ENCODE data around the gene SYT2.

The SYT2 gene

DNA sequence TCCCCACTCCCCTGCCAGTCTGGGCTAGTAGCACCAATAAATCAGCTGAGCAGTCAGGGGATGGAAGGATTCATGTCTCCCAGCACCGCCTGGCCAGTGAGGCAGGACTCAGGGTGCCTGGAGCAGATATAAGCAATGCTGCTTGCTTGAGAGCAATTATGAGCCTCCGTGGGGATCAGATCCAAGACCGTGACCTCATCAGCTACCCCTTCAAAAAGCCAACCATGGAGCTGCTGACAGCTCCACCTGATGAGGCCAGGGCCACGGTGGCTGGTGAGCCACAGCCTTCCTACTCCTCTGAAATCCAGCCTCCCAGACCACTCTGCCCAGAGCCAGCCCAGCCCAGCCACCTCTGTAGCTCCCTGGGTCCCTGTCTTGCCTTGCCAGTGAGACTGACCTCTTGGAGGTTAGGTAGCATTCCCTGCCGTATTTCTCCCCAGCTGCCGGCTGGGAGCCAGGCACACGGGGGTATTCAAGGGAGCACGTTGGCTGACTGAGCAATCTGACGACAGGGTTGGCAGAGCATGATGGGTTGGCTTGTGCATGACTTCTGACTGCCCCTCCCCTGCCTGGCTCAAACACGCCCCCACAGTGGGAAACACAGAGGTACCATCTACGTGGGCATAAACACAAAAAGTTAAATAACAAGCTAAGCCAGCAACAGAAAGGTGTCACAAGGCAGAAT lies 28.4 kb downstream of the SYT2 start:
- TF ChIP-seq, protein P1, sequence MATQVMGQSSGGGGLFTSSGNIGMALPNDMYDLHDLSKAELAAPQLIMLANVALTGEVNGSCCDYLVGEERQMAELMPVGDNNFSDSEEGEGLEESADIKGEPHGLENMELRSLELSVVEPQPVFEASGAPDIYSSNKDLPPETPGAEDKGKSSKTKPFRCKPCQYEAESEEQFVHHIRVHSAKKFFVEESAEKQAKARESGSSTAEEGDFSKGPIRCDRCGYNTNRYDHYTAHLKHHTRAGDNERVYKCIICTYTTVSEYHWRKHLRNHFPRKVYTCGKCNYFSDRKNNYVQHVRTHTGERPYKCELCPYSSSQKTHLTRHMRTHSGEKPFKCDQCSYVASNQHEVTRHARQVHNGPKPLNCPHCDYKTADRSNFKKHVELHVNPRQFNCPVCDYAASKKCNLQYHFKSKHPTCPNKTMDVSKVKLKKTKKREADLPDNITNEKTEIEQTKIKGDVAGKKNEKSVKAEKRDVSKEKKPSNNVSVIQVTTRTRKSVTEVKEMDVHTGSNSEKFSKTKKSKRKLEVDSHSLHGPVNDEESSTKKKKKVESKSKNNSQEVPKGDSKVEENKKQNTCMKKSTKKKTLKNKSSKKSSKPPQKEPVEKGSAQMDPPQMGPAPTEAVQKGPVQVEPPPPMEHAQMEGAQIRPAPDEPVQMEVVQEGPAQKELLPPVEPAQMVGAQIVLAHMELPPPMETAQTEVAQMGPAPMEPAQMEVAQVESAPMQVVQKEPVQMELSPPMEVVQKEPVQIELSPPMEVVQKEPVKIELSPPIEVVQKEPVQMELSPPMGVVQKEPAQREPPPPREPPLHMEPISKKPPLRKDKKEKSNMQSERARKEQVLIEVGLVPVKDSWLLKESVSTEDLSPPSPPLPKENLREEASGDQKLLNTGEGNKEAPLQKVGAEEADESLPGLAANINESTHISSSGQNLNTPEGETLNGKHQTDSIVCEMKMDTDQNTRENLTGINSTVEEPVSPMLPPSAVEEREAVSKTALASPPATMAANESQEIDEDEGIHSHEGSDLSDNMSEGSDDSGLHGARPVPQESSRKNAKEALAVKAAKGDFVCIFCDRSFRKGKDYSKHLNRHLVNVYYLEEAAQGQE (IDR thresholded peaks at IDR 0.05; ENCODE audit: insufficient read depth in 1 of 2, low read depth in 2 of 2, low read length in 2 of 2) = no peak
- TF ChIP-seq TAF1 (IDR thresholded peaks at IDR 0.05; ENCODE audit: borderline replicate concordance, insufficient read depth, low read length) (no peak), FOXP2 (optimal IDR thresholded peaks at IDR 0.05; ENCODE audit: borderline replicate concordance, extremely low read depth, extremely low read length, insufficient read depth) (no peak), SIN3A (IDR thresholded peaks at IDR 0.05; ENCODE audit: borderline replicate concordance, insufficient read depth, low read length) (no peak), POLR2AphosphoS5 (IDR thresholded peaks at IDR 0.05; ENCODE audit: low read depth, low read length) (no peak)

DNA sequence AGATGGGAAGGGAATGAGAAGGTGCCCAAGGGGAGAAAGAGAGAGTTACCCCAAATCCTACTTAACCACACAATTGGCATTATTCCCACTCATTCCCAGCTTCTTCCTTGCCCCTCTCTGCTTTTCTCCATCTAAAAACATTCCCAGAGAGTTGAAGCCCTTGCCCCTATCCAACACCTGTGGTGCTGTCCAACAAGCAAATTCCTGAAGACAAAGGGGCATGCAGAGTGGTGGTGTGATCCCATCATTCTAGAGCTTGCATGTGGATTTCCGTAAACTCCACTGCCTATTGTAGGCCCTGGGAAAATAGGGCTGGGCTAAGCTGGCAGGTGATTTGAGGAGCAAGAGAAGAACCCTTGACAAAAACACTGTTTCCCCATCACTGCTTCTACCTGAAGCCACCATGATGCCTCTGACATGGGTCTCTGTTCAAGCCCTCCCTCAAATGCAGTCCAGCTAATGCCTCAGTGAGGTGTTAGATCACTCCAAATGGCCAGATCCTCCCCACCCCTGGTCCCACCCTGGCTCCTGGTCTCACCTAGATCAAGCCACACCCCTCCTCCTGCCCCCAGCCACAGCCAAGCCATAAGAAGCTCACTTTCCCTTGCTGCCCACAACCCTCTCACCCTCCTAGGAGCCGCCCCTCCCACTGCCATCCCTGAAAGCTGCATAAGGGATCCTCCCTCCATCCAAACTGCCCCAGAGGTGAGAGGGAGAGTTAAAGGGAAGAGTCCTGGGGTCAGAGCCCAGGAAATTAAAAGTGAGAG lies 29.5 kb downstream of the SYT2 start:
- TF ChIP-seq TAF1 (IDR thresholded peaks at IDR 0.05; ENCODE audit: borderline replicate concordance, insufficient read depth, low read length) = no peak
- TF ChIP-seq, protein P1 (IDR thresholded peaks at IDR 0.05; ENCODE audit: insufficient read depth in 1 of 2, low read depth in 2 of 2, low read length in 2 of 2) = peak; percentile 57 to 90; a peak in 3 of 4 replicates

DNA sequence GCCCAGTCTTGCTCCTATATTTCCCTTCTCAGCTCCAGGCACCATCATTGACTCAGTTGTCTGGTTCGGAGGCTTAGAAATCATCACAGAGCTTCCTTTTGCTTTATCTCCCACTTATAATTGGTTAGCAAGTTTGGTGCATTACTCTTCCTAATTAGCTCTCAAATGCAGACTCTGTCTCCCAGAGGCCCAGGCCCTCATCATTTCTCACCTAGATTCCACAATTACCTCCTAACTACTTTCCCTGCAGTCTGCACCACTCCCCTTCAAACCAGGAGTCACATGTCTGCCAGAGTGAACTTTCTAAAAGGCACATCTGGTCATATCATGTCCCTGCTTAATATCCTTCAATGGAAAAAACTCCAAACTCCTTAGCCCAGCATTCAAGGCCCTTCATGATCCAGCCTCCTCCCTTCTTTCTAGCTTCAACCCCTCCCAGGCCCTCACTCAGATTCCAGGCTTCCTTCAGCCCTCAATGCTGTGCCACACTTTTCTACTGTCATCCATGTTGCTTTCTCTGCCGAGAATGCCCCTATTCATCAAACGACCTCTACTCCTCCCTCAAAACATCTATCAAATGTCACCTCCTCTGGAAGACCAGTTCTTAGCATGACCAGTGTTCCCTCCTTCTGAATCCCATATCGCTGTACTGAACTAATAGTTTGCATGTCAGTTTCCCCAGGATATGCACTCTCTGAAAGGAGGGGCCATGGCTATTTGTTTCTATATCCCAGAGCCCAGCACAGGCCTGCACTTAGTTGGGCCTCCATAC lies 30.7 kb downstream of the SYT2 start:
- TF ChIP-seq POLR2AphosphoS5 (IDR thresholded peaks at IDR 0.05; ENCODE audit: low read depth, low read length) = no peak
- TF ChIP-seq FOXP2 (optimal IDR thresholded peaks at IDR 0.05; ENCODE audit: borderline replicate concordance, extremely low read depth, extremely low read length, insufficient read depth) = no peak
- TF ChIP-seq TAF1 (IDR thresholded peaks at IDR 0.05; ENCODE audit: borderline replicate concordance, insufficient read depth, low read length) = no peak
- no peak for TF ChIP-seq SIN3A (IDR thresholded peaks at IDR 0.05; ENCODE audit: borderline replicate concordance, insufficient read depth, low read length)
- TF ChIP-seq, protein P1 (IDR thresholded peaks at IDR 0.05; ENCODE audit: insufficient read depth in 1 of 2, low read depth in 2 of 2, low read length in 2 of 2) = no peak

DNA sequence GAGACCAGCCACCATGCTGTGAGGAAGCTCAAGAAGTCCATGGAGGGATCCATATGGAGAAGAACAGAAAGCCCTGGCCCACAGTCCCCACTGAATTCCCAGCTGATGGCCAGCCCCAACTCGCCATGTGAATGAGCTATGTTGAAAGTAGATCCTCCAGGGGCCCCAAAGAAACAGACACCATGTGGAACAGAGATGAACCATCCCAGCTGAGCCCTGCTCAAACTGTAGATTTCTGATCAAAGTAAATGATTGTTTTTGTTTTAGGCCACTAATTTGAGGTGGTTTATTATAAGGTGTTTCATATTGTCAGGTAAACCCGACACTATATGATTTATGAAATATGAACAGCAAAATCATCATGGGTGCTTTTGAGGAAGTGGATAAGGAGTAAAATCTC lies 32.8 kb downstream of the SYT2 start:
- TF ChIP-seq, protein P1 (IDR thresholded peaks at IDR 0.05; ENCODE audit: insufficient read depth in 1 of 2, low read depth in 2 of 2, low read length in 2 of 2) = no peak
- TF ChIP-seq SIN3A (IDR thresholded peaks at IDR 0.05; ENCODE audit: borderline replicate concordance, insufficient read depth, low read length) = no peak
- TF ChIP-seq FOXP2 (optimal IDR thresholded peaks at IDR 0.05; ENCODE audit: borderline replicate concordance, extremely low read depth, extremely low read length, insufficient read depth) = no peak
- TF ChIP-seq TAF1 (IDR thresholded peaks at IDR 0.05; ENCODE audit: borderline replicate concordance, insufficient read depth, low read length) = no peak
- TF ChIP-seq POLR2AphosphoS5 (IDR thresholded peaks at IDR 0.05; ENCODE audit: low read depth, low read length) = no peak

Measured in PFSK-1 (cell line).